Measurements from ENCODE around the gene LRRC41.
"Not testable (repeated sequence)": the region's sequence is repeated elsewhere in the genome, so short reads cannot be mapped to it uniquely, and the experiment has no call there.

LRRC41 gene

DNA sequence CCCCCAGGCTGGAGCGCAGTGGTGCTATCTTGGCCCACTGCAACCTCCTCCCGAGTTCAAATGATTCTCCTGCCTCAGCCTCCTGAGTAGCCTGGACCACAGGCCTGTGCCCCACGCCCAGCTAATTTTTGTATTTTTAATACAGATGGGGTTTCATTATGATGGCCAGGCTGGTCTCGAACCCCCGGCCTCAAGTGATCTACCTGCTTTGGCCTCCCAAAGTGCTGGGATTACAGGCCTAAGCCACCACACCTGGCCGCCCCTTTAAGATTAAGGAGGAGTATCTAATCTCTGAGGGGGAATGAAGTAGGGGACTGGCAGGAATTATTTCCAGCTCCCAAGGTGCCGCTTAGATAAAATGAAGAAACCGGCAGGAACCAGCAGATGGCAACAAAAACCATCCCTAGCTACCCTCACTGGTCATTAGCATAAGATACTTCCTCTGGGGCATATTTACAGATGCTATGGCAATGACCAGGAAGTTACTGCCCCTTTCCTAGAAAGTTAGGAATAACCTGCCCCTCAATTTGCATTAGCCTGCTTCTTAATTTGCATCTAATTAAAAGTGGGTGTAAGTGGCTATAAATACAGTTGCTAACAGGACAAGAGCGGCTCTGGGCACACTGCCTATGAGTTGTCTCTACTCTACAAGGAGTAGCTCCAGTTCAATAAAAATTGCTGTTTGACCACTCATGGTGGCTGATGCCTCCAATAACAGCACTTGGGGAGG, 30.0 kb upstream of the LRRC41 start:
- Mint-ChIP-seq H3K36me3 (peaks cover 27% of the 10 kb centered on the region), H3K27me3 (no peaks in the 10 kb centered on the region), H3K27ac (peak overlapping the region; percentile 100), H3K4me1 (peaks cover 52% of the 10 kb centered on the region), H3K9me3 (no peaks in the 10 kb centered on the region), H3K4me3 (peak overlapping the region; percentile 48)
- peak; percentile 72 for ATAC-seq

DNA sequence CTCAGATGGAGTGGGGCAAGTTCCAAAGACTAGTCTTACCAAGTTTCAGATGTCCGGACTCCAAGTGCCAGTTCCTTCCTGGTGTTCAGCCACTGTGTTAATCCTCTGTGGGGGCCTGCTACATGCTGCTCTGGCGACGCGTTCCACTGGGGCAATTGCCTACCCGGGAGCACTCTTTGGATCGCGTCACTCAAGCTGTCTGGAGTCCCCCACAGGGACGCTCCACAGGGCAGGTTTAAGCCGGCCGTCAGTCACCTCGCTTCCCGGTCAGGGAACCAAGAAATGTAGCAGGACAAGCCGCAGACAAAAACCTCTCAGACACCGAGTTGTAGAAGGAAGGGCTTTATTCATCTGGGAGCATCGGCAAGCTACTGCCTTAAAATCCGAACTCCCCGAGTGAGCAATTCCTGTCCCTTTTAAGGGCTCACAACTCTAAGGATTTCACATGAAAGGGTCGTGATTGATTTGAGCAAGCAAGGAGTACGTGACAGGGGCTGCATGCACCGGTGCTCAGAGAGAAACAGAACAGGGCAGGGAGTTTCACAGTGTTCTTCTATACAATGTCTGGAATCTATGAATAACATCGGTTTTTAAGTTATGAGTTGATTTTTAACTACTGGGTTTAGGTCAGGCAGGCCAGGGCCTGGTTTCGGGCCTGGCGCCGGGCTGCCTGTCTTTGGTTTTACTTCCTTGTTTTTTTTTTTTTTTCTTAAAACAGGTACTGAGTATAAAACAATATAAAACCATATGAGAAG, 28.5 kb upstream of the LRRC41 start:
- H3K36me3 Mint-ChIP-seq, result peaks cover 37% of the 10 kb centered on the region
- H3K4me3 Mint-ChIP-seq, result peak overlapping the region; percentile 99
- not testable (repeated sequence) for H3K27me3 Mint-ChIP-seq, H3K9me3 Mint-ChIP-seq
- H3K4me1 Mint-ChIP-seq, result peaks cover 60% of the 10 kb centered on the region
- peak; percentile 80 for ATAC-seq
- peak overlapping the region; percentile 100 for H3K27ac Mint-ChIP-seq

DNA sequence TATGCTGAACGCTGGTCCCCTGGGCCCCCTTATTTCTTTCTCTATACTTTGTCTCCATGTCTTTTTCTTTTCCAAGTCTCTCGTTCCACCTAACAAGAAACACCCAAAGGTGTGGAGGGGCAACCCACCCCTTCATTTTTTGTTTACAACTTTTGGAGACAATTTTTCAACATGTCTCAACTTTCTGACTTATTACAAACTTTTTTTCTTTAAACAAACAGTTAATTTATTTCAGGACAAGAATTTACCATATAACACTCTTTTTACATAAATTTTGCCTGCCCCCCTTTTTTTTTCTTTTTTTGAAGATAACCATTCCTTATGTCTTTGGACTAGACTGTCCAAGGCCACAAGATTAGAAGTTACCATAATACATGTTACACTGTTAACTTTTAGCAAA, 27.0 kb upstream of the LRRC41 start:
- ATAC-seq, H3K9me3 Mint-ChIP-seq, H3K27me3 Mint-ChIP-seq: not testable (repeated sequence)
- Mint-ChIP-seq H3K4me3 (peak overlapping the region; percentile 99), H3K36me3 (peaks cover 40% of the 10 kb centered on the region), H3K27ac (peak overlapping the region; percentile 100), H3K4me1 (peaks cover 71% of the 10 kb centered on the region)

DNA sequence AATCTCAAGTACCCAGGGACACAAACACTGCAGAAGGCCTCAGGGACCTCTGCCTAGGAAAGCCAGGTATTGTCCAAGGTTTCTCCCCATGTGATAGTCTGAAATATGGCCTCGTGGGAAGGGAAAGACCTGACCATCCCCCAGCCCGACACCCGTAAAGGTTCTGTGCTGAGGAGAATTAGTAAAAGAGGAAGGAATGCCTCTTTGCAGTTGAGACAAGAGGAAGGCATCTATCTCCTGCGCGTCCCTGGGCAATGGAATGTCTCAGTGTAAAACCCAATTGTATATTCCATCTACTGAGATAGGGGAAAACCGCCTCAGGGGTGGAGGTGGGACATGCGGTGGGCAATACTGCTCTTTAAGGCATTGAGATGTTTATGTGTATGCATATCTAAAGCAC, 26.4 kb upstream of the LRRC41 start:
- ATAC-seq, result not testable (repeated sequence)
- H3K27ac Mint-ChIP-seq, result peak overlapping the region; percentile 100

DNA sequence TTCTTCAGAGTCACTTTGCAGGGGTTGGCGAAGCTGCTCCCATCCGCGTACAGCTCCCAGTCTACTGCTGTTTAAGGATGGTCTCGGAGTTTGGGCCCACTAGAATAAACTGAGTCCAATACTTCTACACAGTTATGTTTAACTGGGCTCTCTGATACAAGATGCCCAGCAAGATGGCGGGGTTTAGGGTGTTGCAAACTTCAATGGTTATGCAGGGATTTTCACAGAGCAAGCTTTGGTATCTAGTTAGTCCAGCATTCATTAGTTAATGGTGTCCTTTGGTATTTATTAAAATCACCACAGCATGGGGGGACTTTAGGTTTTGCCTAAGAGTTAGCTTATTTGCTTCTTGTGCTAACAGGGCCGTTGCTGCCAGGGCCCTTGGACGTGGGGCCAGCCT, 24.8 kb upstream of the LRRC41 start:
- peak overlapping the region; percentile 61 for H3K27ac Mint-ChIP-seq
- H3K27me3 Mint-ChIP-seq, result not testable (repeated sequence)

More for the DNA sequence above, 26.4 kb upstream of the LRRC41 start:
- Mint-ChIP-seq H3K4me1 (peaks cover 77% of the 10 kb centered on the region), H3K36me3 (peaks cover 46% of the 10 kb centered on the region), H3K4me3 (peak overlapping the region; percentile 99)
- H3K9me3 Mint-ChIP-seq, H3K27me3 Mint-ChIP-seq: not testable (repeated sequence)

DNA sequence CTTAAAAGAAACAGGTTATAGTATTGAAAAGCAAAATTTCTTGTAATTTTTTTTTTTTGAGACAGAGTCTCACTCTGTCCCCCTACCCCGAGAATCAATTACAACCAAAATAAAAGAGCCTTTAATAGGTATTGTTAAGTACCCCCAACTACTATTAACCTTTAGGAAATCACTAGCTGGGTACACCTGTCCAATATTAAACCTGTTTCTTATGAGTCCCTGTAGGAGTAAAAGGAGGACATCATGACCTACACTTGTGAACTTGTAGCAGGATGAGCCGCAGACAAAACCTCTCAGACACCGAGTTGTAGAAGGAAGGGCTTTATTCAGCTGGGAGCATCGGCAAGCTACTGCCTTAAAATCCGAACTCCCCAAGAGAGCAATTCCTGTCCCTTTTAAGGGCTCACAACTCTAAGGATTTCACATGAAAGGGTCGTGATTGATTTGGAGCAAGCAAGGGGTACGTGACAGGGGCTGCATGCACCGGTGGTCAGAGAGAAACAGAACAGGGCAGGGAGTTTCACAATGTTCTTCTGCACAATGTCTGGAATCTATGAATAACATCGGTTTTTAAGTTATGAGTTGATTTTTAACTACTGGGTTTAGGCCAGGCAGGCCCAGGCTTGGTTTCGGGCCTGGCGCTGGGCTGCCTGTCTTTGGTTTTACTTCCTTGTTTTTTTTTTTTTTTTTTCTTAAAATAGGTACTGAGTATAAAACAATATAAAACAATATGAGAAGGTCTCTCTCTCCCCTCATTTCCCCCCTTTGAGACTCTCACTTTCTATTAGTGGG, 22.1 kb upstream of the LRRC41 start:
- not testable (repeated sequence) for H3K27me3 Mint-ChIP-seq, H3K9me3 Mint-ChIP-seq
- Mint-ChIP-seq H3K4me1 (peaks cover 63% of the 10 kb centered on the region), H3K36me3 (peaks cover 61% of the 10 kb centered on the region), H3K27ac (peak overlapping the region; percentile 100), H3K4me3 (peak overlapping the region; percentile 77)
- peak; percentile 51 for ATAC-seq

More for the DNA sequence above, 24.8 kb upstream of the LRRC41 start:
- not testable (repeated sequence) for H3K9me3 Mint-ChIP-seq, ATAC-seq
- Mint-ChIP-seq H3K4me3 (peak overlapping the region; percentile 60), H3K36me3 (peaks cover 55% of the 10 kb centered on the region), H3K4me1 (peaks cover 72% of the 10 kb centered on the region)

DNA sequence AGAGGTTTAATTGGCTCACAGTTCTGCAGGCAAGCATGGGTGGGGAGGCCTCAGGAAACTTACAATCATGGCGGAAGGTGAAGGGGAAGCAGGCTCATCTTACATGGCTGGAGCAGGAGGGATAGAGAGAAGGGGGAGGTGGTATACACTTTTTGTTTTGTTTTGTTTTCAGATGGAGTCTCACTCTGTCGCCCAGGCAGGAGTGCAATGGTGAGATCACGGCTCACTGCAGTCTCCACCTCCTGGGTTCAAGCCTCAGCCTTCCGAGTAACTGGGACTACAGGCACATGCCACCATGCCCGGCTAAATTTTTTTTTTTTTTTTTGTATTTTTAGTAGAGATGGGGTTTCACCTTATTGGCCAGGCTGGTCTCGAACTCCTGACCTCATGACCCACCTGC, 18.8 kb upstream of the LRRC41 start:
- Mint-ChIP-seq H3K27ac (peak overlapping the region; percentile 81), H3K4me1 (peaks cover 53% of the 10 kb centered on the region), H3K36me3 (peaks cover 43% of the 10 kb centered on the region), H3K4me3 (peak overlapping the region; percentile 69)
- ATAC-seq, H3K27me3 Mint-ChIP-seq, H3K9me3 Mint-ChIP-seq: not testable (repeated sequence)

DNA sequence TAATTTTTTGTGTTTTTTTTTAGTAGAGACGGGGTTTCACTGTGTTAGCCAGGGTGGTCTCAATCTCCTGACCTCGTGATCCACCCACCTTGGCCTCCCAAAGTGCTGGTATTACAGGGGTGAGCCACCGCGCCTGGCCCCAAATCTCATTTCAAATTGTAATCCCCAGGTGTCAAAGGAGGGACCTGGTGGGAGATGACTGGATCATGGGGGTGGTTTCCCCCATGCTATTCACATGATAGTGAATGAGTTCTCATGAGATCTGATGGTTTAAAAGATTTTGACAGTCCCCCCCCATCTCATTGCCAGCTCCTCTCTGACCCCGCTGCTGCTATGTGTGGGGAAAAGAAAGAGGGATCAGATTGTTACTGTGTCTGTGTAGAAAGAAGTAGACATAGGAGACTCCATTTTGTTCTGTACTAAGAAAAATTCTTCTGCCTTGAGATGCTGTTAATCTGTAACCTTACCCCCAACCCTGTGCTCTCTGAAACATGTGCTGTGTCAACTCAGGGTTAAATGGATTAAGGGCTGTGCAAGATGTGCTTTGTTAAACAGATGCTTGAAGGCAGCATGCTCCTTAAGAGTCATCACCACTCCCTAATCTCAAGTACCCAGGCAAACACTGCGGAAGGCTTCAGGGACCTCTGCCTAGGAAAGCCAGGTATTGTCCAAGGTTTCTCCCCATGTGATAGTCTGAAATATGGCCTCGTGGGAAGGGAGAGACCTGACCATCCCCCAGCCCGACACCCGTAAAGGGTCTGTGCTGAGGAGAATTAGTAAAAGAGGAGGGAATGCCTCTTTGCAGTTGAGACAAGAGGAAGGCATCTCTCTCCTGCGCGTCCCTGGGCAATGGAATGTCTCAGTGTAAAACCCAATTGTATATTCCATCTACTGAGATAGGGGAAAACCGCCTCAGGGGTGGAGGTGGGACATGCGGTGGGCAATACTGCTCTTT, 16.8 kb upstream of the LRRC41 start:
- peaks cover 38% of the 10 kb centered on the region for H3K4me1 Mint-ChIP-seq
- H3K36me3 Mint-ChIP-seq, result peaks cover 44% of the 10 kb centered on the region
- not testable (repeated sequence) for H3K27me3 Mint-ChIP-seq, H3K4me3 Mint-ChIP-seq, ATAC-seq, H3K9me3 Mint-ChIP-seq
- H3K27ac Mint-ChIP-seq, result peak overlapping the region; percentile 81

DNA sequence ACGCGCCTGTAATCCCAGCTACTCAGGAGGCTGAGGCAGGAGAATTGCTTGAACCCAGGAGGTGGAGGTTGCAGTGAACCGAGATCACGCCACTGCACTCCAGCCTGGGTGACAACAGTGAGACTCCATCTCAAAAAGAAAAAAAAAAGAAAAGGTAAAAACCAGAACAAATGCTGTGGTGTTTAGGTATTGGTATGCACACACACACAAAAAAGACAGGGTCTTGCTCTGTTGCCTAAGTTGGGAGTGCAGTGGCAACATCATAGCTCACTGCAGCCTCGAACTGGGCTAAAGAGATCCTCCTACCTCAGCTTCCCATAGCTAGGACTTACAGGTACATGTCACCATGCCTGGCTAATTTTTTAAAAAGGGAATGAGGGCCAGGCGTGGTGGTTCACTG, 15.9 kb upstream of the LRRC41 start:
- not testable (repeated sequence) for H3K4me3 Mint-ChIP-seq, H3K27me3 Mint-ChIP-seq, H3K27ac Mint-ChIP-seq, H3K9me3 Mint-ChIP-seq, ATAC-seq
- Mint-ChIP-seq H3K4me1 (peaks cover 33% of the 10 kb centered on the region), H3K36me3 (peaks cover 47% of the 10 kb centered on the region)

DNA sequence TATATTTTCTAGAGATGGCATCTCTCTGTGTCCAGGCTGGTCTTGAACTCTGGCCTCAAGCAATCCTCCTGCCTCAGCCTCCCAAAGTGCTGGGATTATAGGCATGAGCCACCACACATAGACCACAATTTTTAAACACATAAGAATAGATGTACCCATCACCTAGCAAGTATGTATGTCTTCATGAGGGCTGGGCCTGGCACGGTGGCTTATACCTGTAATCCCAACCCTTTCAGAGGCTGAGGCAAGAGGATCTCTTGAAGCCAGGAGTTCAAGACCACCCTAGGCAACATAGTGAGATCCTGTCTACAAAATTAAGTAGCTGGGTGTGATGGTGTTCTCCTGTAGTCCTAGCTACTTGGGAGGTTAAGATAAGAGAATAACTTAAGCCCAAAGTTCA, 13.9 kb upstream of the LRRC41 start:
- H3K4me3 Mint-ChIP-seq, result no peak overlapping the region
- ATAC-seq, result no peak
- no peak overlapping the region for H3K27ac Mint-ChIP-seq
- H3K9me3 Mint-ChIP-seq, result no peaks in the 10 kb centered on the region
- H3K4me1 Mint-ChIP-seq, result peaks cover 25% of the 10 kb centered on the region
- no peaks in the 10 kb centered on the region for H3K27me3 Mint-ChIP-seq
- peaks cover 48% of the 10 kb centered on the region for H3K36me3 Mint-ChIP-seq

DNA sequence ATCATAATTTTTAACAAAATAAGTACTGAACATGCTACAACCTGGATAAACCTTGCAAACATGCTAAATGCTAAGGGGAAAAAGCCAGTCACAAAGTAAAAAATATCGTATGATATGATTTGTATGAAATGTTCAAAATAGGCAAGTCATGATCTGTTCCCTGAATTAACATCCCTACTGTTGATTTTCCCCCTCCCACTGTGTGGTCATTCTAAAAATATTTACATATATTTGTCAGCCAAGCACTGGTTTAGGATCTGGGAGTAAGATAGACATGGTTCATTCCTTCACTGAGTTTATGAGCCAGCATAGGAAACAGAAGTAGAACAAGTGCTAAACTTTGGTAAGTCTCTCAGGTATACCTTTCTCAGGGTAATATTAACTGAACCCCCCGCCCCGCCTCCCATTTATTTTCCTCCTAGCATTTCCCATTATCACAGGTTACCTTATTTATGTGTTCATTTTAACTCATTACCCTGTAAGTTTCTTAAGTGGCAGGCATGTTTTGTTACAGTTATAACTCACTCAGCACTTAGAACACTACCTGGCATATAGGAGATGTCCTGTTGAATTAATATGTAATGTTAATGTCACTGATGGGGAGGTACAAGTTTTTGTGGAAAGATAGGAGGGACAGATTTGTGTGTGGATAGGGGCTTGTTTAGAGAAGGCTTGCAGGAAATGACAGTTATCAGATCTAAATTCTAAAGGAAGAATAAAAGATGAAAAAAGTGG, 12.4 kb upstream of the LRRC41 start:
- H3K4me1 Mint-ChIP-seq, result peaks cover 11% of the 10 kb centered on the region
- no peaks in the 10 kb centered on the region for H3K27me3 Mint-ChIP-seq
- peaks cover 41% of the 10 kb centered on the region for H3K36me3 Mint-ChIP-seq

DNA sequence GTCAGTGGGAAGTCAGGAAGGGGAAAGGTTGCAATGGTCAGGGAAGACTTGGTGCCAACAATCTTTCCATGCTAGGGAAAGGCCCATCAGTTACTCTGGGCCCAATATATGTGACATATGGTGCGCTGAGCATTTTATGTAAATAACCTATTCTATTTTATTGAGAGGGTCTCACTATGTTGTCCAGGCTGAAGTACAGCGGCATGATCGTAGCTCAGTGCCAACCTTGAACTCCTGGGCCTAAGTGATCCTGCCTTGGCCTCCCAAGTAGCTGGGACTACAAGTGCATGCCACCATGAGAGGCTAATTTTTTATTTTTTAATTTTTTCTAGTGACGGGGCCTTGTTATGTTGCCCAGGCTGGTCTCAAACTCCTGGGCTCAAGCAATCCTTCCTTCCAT, 6.9 kb upstream of the LRRC41 start:
- ATAC-seq, result no peak
- Mint-ChIP-seq H3K36me3 (peaks cover 55% of the 10 kb centered on the region), H3K4me3 (no peak overlapping the region), H3K27ac (no peak overlapping the region), H3K4me1 (peaks cover 24% of the 10 kb centered on the region), H3K9me3 (no peaks in the 10 kb centered on the region), H3K27me3 (no peaks in the 10 kb centered on the region)

More for the DNA sequence above, 12.4 kb upstream of the LRRC41 start:
- Mint-ChIP-seq H3K4me3 (no peak overlapping the region), H3K27ac (peak overlapping the region; percentile 28), H3K9me3 (no peaks in the 10 kb centered on the region)
- ATAC-seq, result no peak

DNA sequence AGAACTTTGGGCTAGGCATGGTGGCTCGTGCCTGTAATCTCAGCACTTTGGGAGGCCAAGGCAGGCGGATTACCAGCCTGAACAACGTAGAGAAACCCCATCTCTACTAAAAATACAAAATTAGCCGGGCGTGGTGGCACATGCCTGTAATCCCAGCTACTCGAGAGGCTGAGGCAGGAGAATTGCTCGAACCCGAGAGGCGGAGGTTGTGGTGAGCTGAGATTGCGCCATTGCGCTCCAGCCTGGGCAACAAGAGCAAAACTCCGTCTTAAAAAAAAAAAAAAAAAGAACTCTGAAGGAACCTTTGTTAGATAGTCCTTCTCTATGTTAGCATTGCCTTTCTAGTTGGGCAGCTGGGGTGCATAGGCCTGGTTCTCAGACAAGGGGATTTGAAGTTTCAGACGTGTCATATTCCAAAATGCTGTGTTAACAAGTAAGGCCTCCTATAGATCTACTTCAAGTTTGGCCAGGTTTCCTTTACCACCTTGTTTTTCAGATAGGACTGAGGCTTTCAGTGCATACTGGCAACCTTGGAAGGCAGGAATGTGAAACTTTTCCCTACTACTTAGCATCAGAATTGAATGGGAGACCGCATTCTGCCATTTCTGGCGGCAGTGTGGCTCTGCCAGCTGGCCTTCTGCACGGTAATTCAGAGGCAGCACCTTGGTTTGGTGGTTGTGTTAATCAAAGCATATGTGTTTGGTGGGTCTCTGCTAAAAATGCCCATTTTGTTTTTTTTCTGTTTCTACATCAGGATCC, 6.2 kb upstream of the LRRC41 start:
- no peak for ATAC-seq
- H3K36me3 Mint-ChIP-seq, result peaks cover 50% of the 10 kb centered on the region
- H3K27me3 Mint-ChIP-seq, result no peaks in the 10 kb centered on the region
- no peaks in the 10 kb centered on the region for H3K9me3 Mint-ChIP-seq
- peaks cover 24% of the 10 kb centered on the region for H3K4me1 Mint-ChIP-seq
- H3K4me3 Mint-ChIP-seq, result no peak overlapping the region
- no peak overlapping the region for H3K27ac Mint-ChIP-seq
